H1 (cell line): Measurements from ENCODE around the gene TBRG4.

Source experiments
- CTCF ChIP-seq, 3 experiments: IDR thresholded peaks; 1 replicate in 2 of 3; 2 replicates in 1 of 3; pipeline versions ENCODE4 v1.5.1 to v1.6.1; 2011; ENCODE audit warnings: low read length in 3 of 3, mild to moderate bottlenecking in 3 of 3, inconsistent platforms in 2 of 3, low read depth in 1 of 3, moderate library complexity in 1 of 3; ENCODE audit not compliant: insufficient read depth in 1 of 3; ENCODE audit errors: control extremely low read depth in 1 of 3
- EZH2 ChIP-seq: fragments of 200-600 bp; sonication (generic); IDR thresholded peaks from 2 replicates; pipeline ENCODE4 v1.7.1; 2012; ENCODE audit warnings: low read depth, mild to moderate bottlenecking, moderate library complexity, low read length, inconsistent platforms; ENCODE audit not compliant: severe bottlenecking
- ZNF274 ChIP-seq: IDR thresholded peaks from 2 replicates; pipeline ENCODE4 v1.7.0; 2012; ENCODE audit warnings: low read length, borderline replicate concordance; ENCODE audit errors: extremely low read depth

GRCh38 chr7:45151967-45152366, 40.5 kb upstream of the TBRG4 start:
- TF ChIP-seq EZH2 (no peak), CTCF (IDR thresholded peaks at IDR 0.05; ENCODE audit: control extremely low read depth in 1 of 3, insufficient read depth in 1 of 3, low read depth in 1 of 3, low read length in 3 of 3) (no peak), ZNF274 (no peak)
